ENCODE data around the gene NECAB2.

GRCh38 chr16:84020353-84020752 lies 52.3 kb downstream of the NECAB2 start:
- TF ChIP-seq CTCF (IDR thresholded peaks at IDR 0.05; ENCODE audit: low read depth, low read length, poor library complexity, severe bottlenecking) = no peak
- TF ChIP-seq EZH2phosphoT487 (IDR thresholded peaks at IDR 0.05; ENCODE audit: borderline replicate concordance, low read length) = no peak

Data from DOHH2 (cell line).